Esophagus squamous epithelium (tissue), 4 donors: Measurements from ENCODE around the gene PRDX1.

Experiments used
- POLR2A ChIP-seq, 4 donors: fragments of 450-650 bp; IDR thresholded peaks; one replicate each; pipeline ENCODE4 v1.6.1; 2017; ENCODE audit warnings: antibody characterized with exemption in 4 of 4, mild to moderate bottlenecking in 4 of 4, moderate library complexity in 3 of 4
- TF ChIP-seq, protein P1 (sequence below), 6 experiments: fragments of 450-650 bp in 4 of 6; fragments of 200-600 bp in 2 of 6; sonication (generic) in 2 of 6; IDR thresholded peaks; one replicate each; pipeline ENCODE4 v1.5.1; 2016 to 2019; ENCODE audit warnings: antibody characterized with exemption in 6 of 6, mild to moderate bottlenecking in 4 of 6, moderate library complexity in 4 of 6

DNA sequence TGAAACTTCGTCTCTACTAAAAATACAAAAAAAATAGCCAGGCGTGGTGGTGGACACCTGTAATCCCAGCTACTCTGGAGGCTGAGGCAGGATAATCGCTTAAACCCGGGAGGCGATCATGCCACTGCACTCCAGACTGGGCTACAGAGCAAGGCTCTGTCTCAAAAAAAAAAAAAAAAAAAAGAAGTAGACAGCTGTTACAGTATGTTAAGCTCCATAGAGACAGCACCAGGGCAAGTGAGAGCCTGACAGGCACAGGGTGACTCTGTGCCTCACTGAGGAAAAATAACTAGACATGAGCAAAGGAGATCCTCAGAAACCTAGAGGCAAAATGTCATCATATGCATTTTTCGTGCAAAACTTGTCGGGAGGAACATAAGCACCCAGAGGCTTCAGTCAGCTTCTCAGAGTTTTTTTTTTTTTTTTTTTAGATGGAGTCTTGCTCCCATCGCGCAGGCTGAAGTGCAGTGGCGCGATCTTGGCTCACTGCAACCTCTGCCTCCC lies 9.0 kb upstream of the PRDX1 start:
- no peak for TF ChIP-seq POLR2A (IDR thresholded peaks at IDR 0.05)
- TF ChIP-seq, protein P1, sequence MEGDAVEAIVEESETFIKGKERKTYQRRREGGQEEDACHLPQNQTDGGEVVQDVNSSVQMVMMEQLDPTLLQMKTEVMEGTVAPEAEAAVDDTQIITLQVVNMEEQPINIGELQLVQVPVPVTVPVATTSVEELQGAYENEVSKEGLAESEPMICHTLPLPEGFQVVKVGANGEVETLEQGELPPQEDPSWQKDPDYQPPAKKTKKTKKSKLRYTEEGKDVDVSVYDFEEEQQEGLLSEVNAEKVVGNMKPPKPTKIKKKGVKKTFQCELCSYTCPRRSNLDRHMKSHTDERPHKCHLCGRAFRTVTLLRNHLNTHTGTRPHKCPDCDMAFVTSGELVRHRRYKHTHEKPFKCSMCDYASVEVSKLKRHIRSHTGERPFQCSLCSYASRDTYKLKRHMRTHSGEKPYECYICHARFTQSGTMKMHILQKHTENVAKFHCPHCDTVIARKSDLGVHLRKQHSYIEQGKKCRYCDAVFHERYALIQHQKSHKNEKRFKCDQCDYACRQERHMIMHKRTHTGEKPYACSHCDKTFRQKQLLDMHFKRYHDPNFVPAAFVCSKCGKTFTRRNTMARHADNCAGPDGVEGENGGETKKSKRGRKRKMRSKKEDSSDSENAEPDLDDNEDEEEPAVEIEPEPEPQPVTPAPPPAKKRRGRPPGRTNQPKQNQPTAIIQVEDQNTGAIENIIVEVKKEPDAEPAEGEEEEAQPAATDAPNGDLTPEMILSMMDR (IDR thresholded peaks at IDR 0.05) = no peak
